COLO829 (cell line): ENCODE results near the gene CLMP.
"Not testable (repeated sequence)": the region's sequence is repeated elsewhere in the genome, so short reads cannot be mapped to it uniquely, and the experiment has no call there.

Source experiments
- DNase-seq: peaks from one replicate; pipeline ENCODE4 v3.0.0; 2012; ENCODE audit warnings: low spot score

CLMP gene

GRCh38 chr11:123168241-123168640 lies 26.8 kb downstream of the CLMP start:
- DNase-seq, result no peak

- peak; percentile 25 for DNase-seq
Observed at GRCh38 chr11:123166071-123166559, 28.9 kb downstream of the CLMP start.

GRCh38 chr11:123164732-123165450 lies 30.2 kb downstream of the CLMP start:
- no peak for DNase-seq

GRCh38 chr11:123163621-123164020 lies 31.4 kb downstream of the CLMP start:
- no peak for DNase-seq

- no peak for DNase-seq
Observed at GRCh38 chr11:123161376-123162030, 33.5 kb downstream of the CLMP start.

- no peak for DNase-seq
Observed at GRCh38 chr11:123159183-123159857, 35.7 kb downstream of the CLMP start.

- no peak for DNase-seq
Observed at GRCh38 chr11:123158033-123159003, 36.7 kb downstream of the CLMP start.

GRCh38 chr11:123152951-123153350 lies 42.1 kb downstream of the CLMP start:
- no peak for DNase-seq

GRCh38 chr11:123152346-123152745 lies 42.7 kb downstream of the CLMP start:
- DNase-seq, result not testable (repeated sequence)

- DNase-seq, result no peak
Observed at GRCh38 chr11:123151796-123152195, 43.3 kb downstream of the CLMP start.

GRCh38 chr11:123151366-123151765 lies 43.7 kb downstream of the CLMP start:
- no peak for DNase-seq

GRCh38 chr11:123150882-123151281 lies 44.2 kb downstream of the CLMP start:
- no peak for DNase-seq

GRCh38 chr11:123148965-123149364 lies 46.1 kb downstream of the CLMP start:
- DNase-seq, result no peak

- no peak for DNase-seq
Observed at GRCh38 chr11:123145661-123146060, 49.4 kb downstream of the CLMP start.

- DNase-seq, result peak; percentile 86
Observed at GRCh38 chr11:123145220-123145619, 49.8 kb downstream of the CLMP start.

- DNase-seq, result no peak
Observed at GRCh38 chr11:123144707-123145106, 50.3 kb downstream of the CLMP start.

- no peak for DNase-seq
Observed at GRCh38 chr11:123143921-123144320, 51.1 kb downstream of the CLMP start.

- no peak for DNase-seq
Observed at GRCh38 chr11:123143476-123143875, 51.6 kb downstream of the CLMP start.

- no peak for DNase-seq
Observed at GRCh38 chr11:123139206-123139605, 55.8 kb downstream of the CLMP start.

- no peak for DNase-seq
Observed at GRCh38 chr11:123137431-123138224, 57.4 kb downstream of the CLMP start.

GRCh38 chr11:123135863-123136446 lies 59.1 kb downstream of the CLMP start:
- DNase-seq, result no peak
